ENCODE measurements around the gene CISD2.
"Not testable (repeated sequence)": the region's sequence is repeated elsewhere in the genome, so short reads cannot be mapped to it uniquely, and the experiment has no call there.

Gene CISD2, protein sequence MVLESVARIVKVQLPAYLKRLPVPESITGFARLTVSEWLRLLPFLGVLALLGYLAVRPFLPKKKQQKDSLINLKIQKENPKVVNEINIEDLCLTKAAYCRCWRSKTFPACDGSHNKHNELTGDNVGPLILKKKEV
- 20.3 to 23.8 reads per million in 2 donors for total RNA-seq

DNA sequence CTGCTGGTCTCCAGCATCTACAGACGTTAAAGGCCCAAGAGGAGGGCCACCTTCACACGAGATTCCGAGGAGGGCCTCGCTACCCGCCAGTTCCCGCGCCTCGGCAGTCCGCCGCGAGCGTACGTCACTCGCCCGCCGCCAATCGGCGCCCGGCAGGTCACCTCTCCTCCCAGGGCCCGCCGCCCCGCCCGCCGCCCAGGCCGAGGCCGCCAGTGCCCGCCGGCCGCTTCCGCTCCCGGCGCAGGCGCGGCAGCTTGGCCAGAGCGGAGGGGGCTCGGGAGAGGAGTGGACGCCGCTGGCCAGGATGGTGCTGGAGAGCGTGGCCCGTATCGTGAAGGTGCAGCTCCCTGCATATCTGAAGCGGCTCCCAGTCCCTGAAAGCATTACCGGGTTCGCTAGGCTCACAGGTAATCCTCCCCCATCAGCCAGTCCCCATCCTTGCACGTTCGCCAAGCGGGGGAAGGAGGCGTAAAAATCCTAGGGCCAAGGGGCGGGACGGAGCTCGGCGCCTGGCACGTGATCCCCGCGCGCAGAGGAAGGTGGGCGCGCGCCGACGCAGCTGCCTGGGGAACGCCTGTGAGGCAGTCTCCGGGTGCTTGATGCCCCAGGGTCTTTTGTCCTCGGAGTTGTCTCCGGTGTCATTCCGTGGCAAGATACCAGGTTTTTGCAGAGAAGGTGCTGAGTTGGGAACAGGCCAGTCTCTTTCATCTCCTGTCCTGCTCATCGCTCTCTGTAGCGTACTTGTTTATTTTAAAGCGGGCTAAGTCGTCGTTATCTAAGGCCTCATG, at the start of gene CISD2:
Gene CISD2 (plus strand): TSS at position 212 of the 788 bp plus-strand sequence. CDS start 93 bp downstream, at position 305.
- DNase-seq = peak; percentile 81 to 98 (median 87)

DNA sequence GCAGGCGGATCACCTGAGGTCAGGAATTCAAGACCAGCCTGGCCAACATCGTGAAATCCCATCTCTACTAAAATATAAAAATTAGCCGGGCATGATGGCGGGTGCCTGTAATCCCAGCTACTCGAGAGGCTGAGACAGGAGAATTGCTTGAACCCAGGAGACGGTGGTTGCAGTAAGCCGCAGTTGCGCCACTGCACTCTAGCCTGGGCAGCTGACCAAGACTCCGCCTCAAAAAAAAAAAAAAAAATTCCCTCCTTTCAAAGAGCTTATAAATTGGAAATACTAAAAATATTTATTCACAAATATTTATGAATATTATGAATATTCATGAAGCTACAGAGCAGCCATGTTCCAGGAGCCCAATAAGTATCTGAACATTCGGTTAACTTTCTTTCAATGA, 49.7 kb upstream of the CISD2 start:
- not testable (repeated sequence) for DNase-seq

DNA sequence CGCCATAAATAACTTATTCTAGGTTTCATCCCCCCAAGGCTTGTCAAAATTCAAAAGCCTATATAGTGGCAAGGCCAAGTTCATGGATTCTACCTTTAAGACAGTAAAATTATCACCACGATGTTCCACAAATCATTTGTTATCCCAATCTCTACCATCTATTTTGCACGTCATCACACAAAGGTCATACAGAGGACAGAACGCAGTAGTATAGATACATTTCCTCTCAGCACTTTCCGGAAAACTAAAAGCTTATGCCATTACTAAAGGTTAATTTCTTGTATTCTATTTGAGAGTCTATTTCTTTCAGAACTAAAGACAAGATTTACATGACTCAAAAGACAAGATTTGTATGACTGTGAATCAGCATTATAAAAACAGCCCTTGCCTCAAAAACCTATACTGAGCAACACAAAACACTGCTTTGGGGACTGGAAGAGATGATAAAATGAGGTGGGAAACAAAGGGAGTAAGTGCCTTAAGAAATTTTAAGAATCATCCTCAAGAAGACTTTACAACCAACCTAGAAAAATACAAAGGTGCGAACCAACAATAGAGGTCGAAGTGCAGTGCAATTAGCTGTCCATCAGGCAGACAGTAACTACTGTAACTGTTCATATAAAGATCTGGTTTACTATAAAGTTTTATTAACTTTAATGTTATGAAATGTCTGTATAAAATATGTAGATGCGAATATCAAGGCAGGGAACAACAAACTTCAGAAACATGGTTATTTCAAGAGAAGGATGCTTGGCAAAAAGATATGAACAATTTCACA, 49.0 kb upstream of the CISD2 start:
- peak in 3 of 5 experiments; percentile 12 to 85 (median 61) for DNase-seq

DNA sequence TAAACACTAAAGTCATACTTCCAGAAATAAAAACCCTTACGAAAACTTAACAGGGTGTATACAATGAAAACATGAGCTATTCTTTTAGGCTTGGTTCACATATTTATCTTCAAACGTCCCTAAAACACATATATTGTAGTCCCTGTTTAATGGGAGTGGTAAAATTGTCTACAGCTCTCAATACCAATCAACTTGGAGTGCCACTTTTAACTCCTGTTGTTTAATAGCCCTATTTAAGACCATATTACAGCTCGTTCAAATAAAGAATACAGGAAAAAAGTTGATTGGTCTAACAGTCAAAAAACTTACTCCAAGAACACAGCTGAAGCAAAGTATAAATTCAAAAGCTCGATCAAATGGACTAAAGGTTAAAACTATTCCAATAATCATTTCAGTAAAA, 45.3 kb upstream of the CISD2 start:
- DNase-seq = no peak

DNA sequence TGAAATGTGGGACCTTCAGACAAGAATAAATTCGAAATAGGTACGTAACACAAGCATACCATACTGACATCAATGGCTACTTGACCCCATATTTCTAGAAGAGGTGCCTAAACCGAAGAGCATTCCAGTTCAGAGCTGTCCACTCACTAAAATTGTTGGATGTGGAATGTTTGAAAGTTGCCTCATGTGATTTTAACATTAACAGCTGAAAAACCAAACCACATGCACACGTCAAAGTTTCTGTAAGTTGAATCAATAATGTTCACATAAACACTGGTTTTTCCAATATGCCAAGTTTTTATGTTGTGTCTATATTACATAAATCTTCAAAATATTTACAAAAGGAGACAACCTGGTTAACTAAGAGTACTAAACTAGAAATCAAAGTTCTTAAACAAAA, 44.9 kb upstream of the CISD2 start:
- DNase-seq = no peak

DNA sequence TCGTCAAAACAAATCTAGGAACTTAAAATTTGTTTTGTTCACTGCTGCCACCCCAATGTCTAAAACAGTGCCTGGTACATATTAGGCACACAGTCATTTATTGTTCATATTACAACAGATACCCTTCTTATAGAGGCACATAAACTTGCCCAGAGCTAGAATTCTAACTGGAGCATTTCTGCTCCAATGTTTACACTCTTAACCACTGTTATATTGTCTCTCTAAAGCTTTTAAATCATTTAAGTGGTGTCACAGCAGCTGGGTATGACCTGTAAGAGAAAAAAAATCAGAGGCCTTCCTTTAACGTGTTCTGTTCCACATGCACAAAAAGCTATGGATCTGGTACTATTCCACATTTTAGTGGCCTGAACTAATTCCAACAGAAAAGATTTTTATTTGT, 44.4 kb upstream of the CISD2 start:
- no peak for DNase-seq

DNA sequence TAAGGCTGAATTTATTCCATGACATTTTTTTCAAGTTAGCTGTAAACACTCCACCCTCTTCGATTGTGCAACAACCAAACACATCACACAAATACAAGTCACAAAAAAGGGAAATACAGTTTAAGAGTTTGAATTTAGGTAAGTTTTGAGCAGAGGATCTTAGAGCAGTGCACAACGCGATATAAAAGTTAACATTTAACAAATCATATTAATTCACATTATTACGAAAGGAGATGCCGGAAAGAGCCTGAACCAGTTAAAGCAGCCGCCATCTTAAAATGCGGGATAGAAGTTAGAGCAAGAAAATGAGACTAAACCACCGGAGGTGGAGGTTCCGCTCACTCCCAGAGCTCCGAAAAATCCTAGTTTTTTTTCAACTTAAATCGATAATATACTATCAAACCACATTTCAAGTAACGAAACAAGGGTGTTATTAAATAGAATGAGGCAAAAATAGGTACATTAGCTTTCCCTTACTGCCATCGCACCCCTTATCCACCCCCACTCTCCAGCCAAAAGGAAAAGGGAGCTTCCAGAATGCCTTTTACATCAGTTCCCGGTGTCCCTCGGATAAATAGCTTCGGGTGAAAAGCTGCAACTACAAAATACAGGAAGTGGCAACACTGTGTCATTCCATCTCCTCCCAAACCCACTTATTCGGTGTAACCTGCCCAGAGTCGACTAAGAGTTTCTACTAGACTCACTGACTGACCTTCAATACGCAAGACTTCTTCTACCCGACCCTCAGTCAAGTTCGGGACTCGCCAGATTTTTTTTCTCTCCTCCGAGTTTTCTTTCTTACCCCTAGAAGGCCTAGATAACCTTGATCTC, 43.3 kb upstream of the CISD2 start:
- DNase-seq = peak in 2 of 5 experiments; percentile 31 to 72

DNA sequence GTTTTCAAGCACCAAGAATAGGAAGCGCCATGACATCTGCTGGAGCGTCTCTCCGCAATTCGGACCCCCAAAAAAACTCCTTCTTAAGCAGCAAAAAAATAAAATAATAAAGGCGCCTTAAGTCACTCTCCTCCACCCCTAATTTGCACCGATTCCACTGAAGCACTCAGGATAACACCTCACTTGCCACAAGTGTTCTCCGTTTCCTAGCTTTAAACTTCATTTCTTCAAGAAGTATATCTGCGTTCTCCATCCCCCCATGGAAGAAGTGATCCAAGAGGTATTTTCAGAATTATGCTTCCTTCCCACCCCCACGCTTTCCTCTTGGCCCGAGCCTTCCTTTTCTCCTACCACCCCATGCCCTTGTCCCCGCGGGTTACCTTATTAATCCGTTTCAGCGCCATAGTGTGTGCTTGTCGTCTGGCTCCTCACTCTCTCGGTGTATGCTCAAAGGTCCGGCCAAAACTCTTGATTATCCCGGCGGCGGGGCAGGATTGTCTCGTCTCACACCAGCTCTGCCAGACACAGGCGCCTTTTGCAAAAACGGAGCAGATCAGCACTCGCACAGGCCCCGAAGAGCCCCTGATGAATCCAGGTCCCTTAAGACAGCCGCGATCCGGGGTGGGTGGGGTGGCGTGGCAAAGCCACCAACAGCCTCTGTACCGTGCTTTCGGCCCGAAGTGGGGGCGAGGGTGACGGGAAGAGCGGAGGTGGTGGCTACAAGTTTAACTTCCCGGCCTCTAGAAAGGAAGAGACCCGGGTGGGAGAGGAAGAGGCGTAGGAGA, 42.5 kb upstream of the CISD2 start:
- DNase-seq = peak in 1 of 5 experiments; percentile 58

DNA sequence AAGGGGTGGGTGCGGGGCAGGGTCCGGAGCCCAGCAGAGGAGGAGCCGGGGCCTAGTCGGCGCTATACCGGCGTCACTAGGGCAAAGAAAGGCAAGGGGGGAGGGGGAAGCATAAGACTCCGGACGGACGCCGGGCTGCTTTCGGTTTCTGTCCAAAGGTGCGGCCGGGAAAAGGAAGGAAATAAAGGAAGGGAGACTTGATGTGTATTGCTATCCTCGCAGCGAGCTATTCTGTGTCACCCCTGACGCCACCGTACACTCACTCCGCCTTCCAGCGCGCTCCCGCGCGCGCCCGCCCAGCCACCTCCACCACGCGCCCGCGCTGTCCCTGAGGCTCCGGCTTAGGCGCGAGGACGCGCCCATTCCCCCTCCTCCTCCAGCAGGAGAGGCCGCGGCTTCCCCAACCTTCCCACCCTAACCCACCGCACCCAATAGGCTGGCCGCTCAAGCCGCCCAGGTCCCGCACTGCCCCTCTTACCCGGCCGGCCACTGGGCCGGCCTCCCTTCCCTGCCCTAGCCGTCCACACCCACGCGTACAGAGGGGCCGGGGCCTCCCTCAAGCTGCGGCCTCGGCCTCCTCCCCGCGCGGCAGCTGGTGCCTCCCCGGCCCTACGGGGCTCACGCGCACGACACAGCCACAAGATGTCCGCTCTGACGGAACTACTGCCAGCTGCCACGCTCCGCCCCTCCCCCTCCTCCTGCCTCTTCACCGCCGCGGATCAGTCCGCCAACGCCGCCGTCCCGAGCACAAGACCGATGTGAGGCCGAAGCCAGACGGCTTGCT, 41.7 kb upstream of the CISD2 start, which contains the start of gene UBE2D3:
Gene UBE2D3 (minus strand): TSS at position 662 of the 784 bp plus-strand sequence. CDS start 1,043 bp downstream, outside the sequence.
- DNase-seq = peak; percentile 89 to 99 (median 92)

DNA sequence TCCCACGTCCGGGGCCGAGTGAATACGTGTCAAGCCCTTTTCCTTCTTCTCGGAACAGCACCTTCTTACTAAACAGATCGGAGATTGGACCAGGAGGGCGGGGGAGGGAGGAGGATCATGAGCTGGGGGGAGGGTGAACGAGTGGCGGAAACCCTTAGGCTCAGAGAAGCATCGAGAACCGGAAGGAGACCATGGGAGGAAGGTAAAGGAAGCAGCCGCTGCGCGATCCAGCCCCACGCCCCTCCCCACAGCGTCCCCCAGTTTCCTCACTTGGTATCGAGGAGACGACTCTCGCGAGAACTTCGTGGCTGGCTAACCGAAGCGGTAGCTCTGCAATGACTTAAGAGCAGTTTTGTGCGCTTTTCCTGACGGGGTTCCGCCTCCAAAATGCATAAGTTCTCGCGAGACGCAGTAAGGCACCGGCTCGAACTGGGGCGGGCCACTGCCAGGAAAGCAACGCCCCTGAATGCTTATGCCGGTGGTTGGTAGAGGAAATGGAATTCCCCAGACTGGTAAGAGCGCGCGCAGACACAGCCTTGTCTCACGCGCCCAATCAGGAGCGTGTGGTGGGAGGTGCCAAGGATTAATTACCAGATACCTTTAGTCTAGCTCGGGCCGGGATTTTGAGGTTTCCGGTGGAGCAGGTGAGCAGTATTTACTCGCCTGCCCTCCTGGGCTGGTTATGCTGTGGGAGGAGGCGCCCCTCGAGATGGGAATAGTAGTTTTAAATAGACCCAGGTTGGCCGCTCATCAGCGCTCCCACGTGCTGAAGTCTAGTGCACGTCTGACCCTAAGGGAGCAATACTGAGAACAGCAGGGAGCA, 40.9 kb upstream of the CISD2 start:
- peak; percentile 92 to 100 (median 99) for DNase-seq

DNA sequence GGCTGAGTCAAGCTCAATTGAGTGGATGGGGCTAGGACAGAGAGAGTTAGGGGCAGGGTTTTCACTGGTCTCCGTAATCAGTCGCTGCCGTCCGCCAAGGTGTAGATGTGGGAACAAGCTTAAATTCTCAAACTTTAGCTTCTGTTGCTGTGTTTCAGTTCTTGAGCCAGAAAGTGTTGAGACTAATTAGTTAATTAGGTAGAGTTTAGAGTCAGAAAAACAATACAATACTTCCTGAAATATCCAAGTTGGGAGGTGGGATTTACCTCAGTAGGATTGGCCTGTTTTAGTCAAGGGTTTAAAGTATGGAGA, 40.3 kb upstream of the CISD2 start:
- no peak for DNase-seq

DNA sequence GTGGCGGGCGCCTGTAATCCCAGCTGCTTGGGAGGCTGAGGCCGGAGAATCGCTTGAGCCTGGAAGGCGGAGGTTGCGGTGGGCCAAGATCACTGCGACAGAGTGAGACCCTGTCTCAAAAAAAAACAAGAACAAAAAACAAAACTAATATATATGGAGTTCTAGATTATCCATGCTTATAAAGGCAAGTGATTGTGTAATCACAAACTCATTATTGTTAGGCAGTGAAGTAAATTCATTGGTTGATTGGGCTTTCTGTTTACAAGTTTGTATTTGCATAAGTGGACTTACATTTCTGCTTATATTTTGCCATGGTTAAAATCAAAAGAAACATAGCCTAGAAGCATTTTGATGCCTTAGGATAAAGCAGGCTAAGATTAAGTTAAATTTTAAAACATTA, 39.0 kb upstream of the CISD2 start:
- no peak for DNase-seq

DNA sequence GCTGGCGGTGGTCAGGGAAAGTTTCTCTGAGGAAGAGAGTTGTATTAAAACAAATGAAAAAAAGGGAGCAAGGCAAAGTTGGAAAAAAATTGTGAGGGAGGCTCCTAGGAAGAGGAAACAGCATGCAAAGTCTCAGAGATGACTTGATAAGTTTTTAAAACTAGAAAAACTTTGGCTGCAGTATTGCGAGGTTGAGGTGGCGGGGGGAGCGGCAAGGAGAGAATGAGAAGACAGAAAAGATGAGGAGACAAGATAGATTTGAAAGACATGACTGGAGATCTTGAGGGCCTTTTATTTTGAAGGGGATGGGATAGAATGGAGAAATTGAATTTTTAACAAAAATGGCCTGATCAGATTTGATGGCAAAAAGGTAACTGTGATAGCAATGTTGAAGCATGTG, 36.7 kb upstream of the CISD2 start:
- DNase-seq = no peak

DNA sequence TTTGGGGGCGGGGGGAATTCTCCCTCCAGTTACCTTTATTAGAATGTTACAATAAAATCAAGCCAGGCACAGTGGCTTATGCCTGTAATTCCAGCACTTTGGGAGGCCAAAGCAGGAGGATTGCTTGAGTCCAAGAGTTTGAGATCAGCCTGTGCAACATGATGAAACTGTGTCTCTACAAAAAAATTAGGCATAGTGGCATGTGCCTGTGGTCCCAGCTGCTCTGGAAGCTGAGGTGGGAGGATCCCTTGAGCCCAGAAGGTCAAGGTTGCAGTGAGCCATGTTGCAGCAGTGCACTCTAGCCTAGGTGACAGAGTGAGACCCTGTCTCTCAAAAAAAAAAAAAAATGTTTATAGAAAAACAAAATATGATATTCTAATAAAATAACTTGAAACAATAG, 36.1 kb upstream of the CISD2 start:
- no peak for DNase-seq

DNA sequence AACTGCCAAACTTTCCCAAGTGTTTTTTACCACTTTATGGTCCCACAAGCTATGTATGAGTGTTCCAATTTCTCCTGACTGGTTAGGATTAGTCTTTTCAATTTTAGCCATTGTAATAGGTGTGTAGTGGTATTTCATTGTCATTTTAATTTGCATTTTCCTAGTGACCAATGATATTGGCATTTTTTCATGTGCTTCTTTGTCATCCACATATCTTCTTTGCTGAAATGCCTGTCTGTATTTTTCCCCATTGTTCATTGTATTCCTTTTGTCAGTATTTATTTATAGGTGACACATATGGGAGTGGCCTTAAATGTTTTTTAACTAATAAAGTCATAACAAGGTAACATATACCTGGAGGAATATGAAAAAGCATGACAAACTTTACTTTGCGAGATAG, 32.2 kb upstream of the CISD2 start:
- DNase-seq = no peak

DNA sequence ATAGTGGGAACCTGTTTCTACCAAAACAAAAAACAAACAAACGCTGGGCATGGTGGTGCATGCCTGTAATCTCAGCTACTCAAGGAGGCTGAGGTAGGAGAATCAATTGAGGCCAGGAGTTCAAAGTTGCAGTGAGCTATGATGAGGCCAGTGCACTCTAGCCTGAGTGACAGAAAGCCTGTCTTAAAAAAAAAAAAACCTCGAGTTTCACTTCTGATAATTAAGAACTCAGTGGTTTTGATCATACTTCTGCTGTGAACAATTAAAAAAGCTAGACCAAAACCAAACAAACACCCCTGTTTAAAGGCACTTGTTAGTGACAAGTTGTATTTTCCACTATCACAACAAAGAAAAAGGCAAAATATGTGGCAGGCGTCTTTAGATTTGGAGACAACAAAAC, 26.4 kb upstream of the CISD2 start:
- peak in 1 of 5 experiments; percentile 26 for DNase-seq

DNA sequence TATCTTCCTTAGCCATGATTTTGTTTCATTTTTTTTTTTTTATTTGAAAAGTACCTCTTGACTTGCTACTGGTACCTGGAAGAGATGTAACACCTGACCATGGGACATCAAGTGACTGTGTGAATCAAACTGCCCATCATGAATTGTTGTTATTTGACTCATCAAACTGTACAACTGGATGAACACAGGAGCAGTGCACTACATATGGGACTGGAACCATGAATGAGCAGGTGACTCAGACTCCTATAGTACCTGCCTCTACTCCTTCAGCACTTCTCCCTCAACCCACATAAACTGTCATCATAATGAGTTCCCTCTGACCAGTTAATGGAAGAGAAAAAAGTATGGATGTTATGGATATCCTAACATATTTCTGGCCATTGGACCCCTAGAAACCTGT, 25.5 kb upstream of the CISD2 start:
- DNase-seq = no peak

DNA sequence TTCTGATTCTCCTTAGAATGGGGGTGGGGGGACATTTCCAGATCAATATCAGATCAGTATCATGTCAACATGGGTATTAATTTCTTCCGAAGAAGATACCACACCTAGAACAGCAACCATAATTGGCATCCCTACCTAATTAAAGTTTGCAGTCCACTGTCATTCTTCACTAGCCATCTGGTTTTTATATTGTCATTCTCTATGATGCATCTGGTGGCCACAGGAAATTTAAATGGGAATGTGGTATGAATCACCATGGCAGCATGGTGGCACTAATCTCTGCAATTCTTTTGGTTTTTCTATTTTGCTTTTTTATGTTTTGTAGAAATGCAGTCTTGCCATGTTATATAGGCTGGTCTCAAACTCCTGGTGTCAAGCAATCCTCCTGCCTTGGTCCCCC, 24.9 kb upstream of the CISD2 start:
- no peak for DNase-seq

DNA sequence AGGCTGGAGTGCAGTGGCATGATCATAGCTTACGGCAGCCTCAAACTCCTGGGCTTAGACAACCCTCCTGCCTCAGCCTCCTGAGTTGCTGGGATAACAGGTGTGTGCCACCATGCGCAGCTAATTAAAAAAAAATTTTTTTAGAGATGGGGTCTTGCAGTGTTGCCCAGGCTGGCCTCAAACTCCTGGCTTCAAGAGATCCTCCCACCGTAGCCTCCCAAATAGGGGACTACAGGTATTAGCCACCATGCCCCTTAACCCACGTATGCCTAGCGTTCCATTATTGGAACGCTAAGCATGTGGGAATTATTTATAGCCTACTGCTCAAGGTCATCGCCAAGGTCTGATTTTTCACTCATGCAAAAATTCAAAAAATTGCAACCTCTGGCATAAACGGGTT, 21.1 kb upstream of the CISD2 start:
- DNase-seq = no peak

DNA sequence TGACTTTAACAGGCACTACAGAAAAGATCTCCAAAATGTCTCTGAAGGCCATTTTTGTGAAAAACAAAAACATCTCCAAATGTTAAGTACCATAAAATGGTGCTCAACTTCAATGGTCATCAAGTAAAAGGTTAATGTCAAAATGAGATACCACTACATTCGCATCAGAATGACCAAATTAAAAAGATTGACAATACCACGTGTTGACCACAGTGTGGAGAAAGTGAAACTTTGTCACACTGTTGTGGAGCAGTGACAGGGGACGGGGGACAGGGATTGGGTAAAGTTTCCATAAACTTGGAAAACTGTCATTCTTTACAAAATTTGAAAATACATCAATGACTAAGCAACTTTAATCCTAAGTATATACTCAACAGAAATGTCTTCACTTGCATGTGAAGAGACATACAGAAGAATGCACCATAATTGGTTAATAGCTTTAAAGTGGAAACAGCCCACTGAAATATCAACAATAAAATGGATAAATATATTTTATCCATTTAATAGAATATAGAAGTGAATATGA, 19.1 kb upstream of the CISD2 start:
- no peak for DNase-seq

Measured in T-helper 2 cell (primary cell).